B cell (primary cell): ENCODE measurements around the gene APOH. TPM values are rescaled to one million over a fixed set of nuclear protein-coding genes. Genes with fewer than 3 reads are reported as not detected.

ENCODE experiments used
- ATAC-seq: fragments of 200-7000 bp; cut with Tn5 transposase; one replicate; pipeline ENCODE4 v1.10.0; 2021; ENCODE audit warnings: low read depth, mild to moderate bottlenecking, moderate number of reproducible peaks, moderate library complexity
- CTCF ChIA-PET: fragments of 350-600 bp; sonication (Branson Sonifier 250); formaldehyde crosslinking; loops from one replicate; lab custom pipeline; 2021; ENCODE audit warnings: antibody characterized with exemption, inconsistent platforms; lab: Charles Lee
- POLR2A ChIA-PET: fragments of 350-600 bp; sonication (Branson Sonifier 250); formaldehyde crosslinking; loops from one replicate; lab custom pipeline; 2021; ENCODE audit warnings: antibody characterized with exemption; lab: Charles Lee
- DNase-seq: peaks from one replicate; pipeline ENCODE4 v3.0.0; 2013
- H2AFZ ChIP-seq: 2 replicates; pipeline ENCODE4 v1.6.1; 2012; ENCODE audit warnings: mild to moderate bottlenecking, low read depth, low read length; ENCODE audit not compliant: insufficient read depth, poor library complexity, severe bottlenecking
- H3K27ac ChIP-seq, 2 donors: 1 replicate in 1 of 2; 2 replicates in 1 of 2; pipeline ENCODE4 v1.5.1; 2012 to 2013; ENCODE audit warnings: low read length in 2 of 2, mild to moderate bottlenecking in 2 of 2, moderate library complexity in 1 of 2
- H3K27me3 ChIP-seq, 4 experiments: fragments of 200-600 bp in 1 of 4; sonication (generic) in 1 of 4; replicated peaks in 1 of 4; 1 replicate in 2 of 4; 2 replicates in 2 of 4; pipeline versions ENCODE4 v1.6.1 to v1.7.0; 2013 to 2016; ENCODE audit warnings: low read length in 3 of 4, mild to moderate bottlenecking in 2 of 4, mixed read lengths in 1 of 4, moderate library complexity in 1 of 4; ENCODE audit not compliant: insufficient read depth in 4 of 4, control insufficient read depth in 3 of 4; ENCODE audit errors: control extremely low read depth in 1 of 4
- H3K36me3 ChIP-seq, 2 experiments: replicated peaks in 1 of 2; 1 replicate in 1 of 2; 2 replicates in 1 of 2; pipeline versions ENCODE4 v1.6.1 to v1.7.1; 2013; ENCODE audit warnings: low read length in 1 of 2; ENCODE audit not compliant: insufficient read depth in 2 of 2, control insufficient read depth in 1 of 2; ENCODE audit errors: control extremely low read depth in 1 of 2, extremely low read depth in 1 of 2
- H3K4me1 ChIP-seq, 2 donors: fragments of 200-600 bp in 1 of 2; sonication (generic) in 1 of 2; 1 replicate in 1 of 2; 2 replicates in 1 of 2; pipeline versions ENCODE4 v1.5.1 to v1.6.1; 2013 to 2017; ENCODE audit warnings: low read length in 2 of 2; ENCODE audit not compliant: control insufficient read depth in 2 of 2, insufficient read depth in 2 of 2
- H3K4me2 ChIP-seq: replicated peaks from 2 replicates; pipeline ENCODE3; 2012; ENCODE audit warnings: mild to moderate bottlenecking, low read depth, low read length; ENCODE audit not compliant: poor library complexity, severe bottlenecking
- H3K4me3 ChIP-seq, 5 experiments: fragments of 200-600 bp in 1 of 5; sonication (generic) in 1 of 5; 1 replicate in 3 of 5; 2 replicates in 2 of 5; pipeline versions ENCODE4 v1.5.1 to v1.7.0; 2011 to 2016; ENCODE audit warnings: low read length in 4 of 5, mild to moderate bottlenecking in 4 of 5, low read depth in 2 of 5, control low read depth in 1 of 5, moderate library complexity in 1 of 5; ENCODE audit not compliant: insufficient read depth in 1 of 5; ENCODE audit errors: control extremely low read depth in 1 of 5, extremely low read depth in 1 of 5
- H3K79me2 ChIP-seq: fragments of 200-600 bp; sonication (generic); one replicate; pipeline ENCODE4 v1.6.0; 2016; ENCODE audit warnings: low read length; ENCODE audit not compliant: control insufficient read depth, insufficient read depth
- H3K9ac ChIP-seq: fragments of 200-600 bp; sonication (generic); 2 replicates; pipeline ENCODE4 v1.6.1; 2017; ENCODE audit warnings: mild to moderate bottlenecking, low read length, moderate library complexity
- H3K9me3 ChIP-seq, 3 donors: one replicate each; pipeline versions ENCODE4 v1.6.1 to v1.7.1; 2013; ENCODE audit warnings: low read length in 2 of 3; ENCODE audit not compliant: control insufficient read depth in 2 of 3, insufficient read depth in 1 of 3; ENCODE audit errors: control extremely low read depth in 1 of 3
- H4K20me1 ChIP-seq: 2 replicates; pipeline ENCODE4 v1.6.0; 2012; ENCODE audit warnings: mild to moderate bottlenecking, low read length; ENCODE audit not compliant: insufficient read depth, control insufficient read depth, poor library complexity, severe bottlenecking
- H3K27ac Mint-ChIP-seq: one replicate; pipeline ENCODE4 v1.8.0; 2021; ENCODE audit warnings: mixed read lengths
- H3K27me3 Mint-ChIP-seq: one replicate; pipeline ENCODE4 v1.8.0; 2021; ENCODE audit warnings: mixed read lengths
- H3K4me1 Mint-ChIP-seq: one replicate; pipeline ENCODE4 v1.8.0; 2021; ENCODE audit warnings: mixed read lengths
- H3K4me3 Mint-ChIP-seq: one replicate; pipeline ENCODE4 v1.8.0; 2021; ENCODE audit warnings: mixed read lengths
- H3K9me3 Mint-ChIP-seq: one replicate; pipeline ENCODE4 v1.8.0; 2022; ENCODE audit warnings: mixed read lengths; ENCODE audit not compliant: insufficient read depth
- CTCF ChIP-seq: fragments of 200-600 bp; IDR thresholded peaks from one replicate; pipeline ENCODE4 v1.8.0; 2022; ENCODE audit warnings: antibody characterized with exemption, mild to moderate bottlenecking
- EZH2 ChIP-seq: IDR thresholded peaks from 2 replicates; pipeline ENCODE4 v1.6.1; 2012; ENCODE audit warnings: borderline replicate concordance, low read depth, mild to moderate bottlenecking, moderate library complexity, low read length; ENCODE audit not compliant: insufficient read depth, poor library complexity, severe bottlenecking
- WGBS: methylation state at CpG from one replicate; pipeline ENCODE4 v1.1.5; 2013; ENCODE audit warnings: missing lambda C conversion rate; ENCODE audit not compliant: insufficient coverage; 5-methylcytosine and 5-hydroxymethylcytosine counted together
- intact Hi-C: fragments of 100-400 bp; cut with micrococcal nuclease; formaldehyde crosslinking; loops from one replicate; pipeline ENCODE4 v1.10.0; 2022
- polyA plus RNA-seq: library from polyadenylated mRNA; depleted of rRNA; stranded (reverse); fragments of >200 nt; gene quantifications from 2 replicates; pipeline ENCODE4 v1.2.3, GENCODE V29; 2012
- total RNA-seq, 2 donors: library from RNA; stranded (reverse); fragments of 120-200 nt in 1 of 2; gene quantifications; 1 replicate in 1 of 2; 2 replicates in 1 of 2; pipeline versions ENCODE4 v1.2.3 to v1.2.4, GENCODE V29; 2013 to 2022

APOH gene
- total and polyA plus RNA-seq, 2 donors (not counting 1 experiment from before 2014, with no cell fraction given) = not detected

DNA sequence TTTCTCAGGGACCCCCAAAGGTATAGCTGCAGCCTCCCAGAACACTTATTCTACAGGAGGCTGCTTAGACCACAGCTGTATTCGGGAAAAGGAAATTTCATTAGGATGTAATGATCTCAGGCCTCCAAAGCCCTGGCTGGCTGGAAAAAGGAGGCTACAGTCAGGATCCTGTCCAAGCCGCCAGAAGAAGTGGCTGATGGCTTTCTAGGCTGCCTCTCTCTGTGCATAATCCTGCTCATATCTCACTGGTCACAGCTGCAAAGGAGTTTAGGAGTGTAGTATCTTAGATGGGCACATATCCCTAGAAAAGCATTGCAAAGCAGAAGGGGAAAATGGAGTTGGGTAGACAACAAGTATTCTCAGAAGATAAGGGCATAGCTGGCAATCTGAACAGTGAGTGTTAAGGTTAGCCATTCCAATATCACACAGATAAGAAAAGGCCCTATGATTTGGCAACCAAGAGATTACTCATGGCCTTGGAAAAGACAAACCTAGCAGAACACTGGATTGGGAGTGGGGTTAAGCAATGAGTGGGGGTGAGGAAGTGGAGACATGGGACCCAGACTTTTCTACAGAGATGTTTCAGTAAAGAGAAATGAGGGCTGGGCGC is 47.2 kb upstream of the APOH start:
- intact Hi-C loops = no loop called here
- Histone ChIP-seq H3K4me3 (no peak overlapping the region), H2AFZ (no peak overlapping the region), H3K9me3 (peaks cover 0 to 2% (median 0%) of the 10 kb centered on the region in 3 donors), H3K27ac (no peak overlapping the region), H3K4me2 (no peak overlapping the region), H4K20me1 (no peaks in the 10 kb centered on the region), H3K9ac (no peak overlapping the region), H3K4me1 (no peaks in the 10 kb centered on the region), H3K36me3 (no peaks in the 10 kb centered on the region), H3K79me2 (no peaks in the 10 kb centered on the region), H3K27me3 (no peaks in the 10 kb centered on the region)
- no peak for ATAC-seq
- Mint-ChIP-seq H3K4me1 (no peaks in the 10 kb centered on the region), H3K4me3 (no peak overlapping the region), H3K27ac (no peak overlapping the region), H3K27me3 (peaks cover 20% of the 10 kb centered on the region), H3K9me3 (no peaks in the 10 kb centered on the region)
- DNase-seq = no peak
- CTCF ChIA-PET = no interaction called here
- TF ChIP-seq CTCF (no peak), EZH2 (no peak)
- 100% methylated on average over 1 of the region's 3 CpGs for WGBS
- POLR2A ChIA-PET = no interaction called here

GRCh38 chr17:66275651-66276050 is 46.4 kb upstream of the APOH start:
- peaks cover 0 to 2% (median 0%) of the 10 kb centered on the region in 3 donors for H3K9me3 ChIP-seq
- no peak overlapping the region for H3K4me2 ChIP-seq
- no peak overlapping the region for H3K4me3 ChIP-seq
- ATAC-seq (no peak), DNase-seq (no peak)
- Mint-ChIP-seq H3K27me3 (peaks cover 23% of the 10 kb centered on the region), H3K4me1 (no peaks in the 10 kb centered on the region), H3K9me3 (peaks cover 3% of the 10 kb centered on the region), H3K4me3 (no peak overlapping the region), H3K27ac (no peak overlapping the region)
- no peaks in the 10 kb centered on the region for H3K4me1 ChIP-seq
- 90% methylated on average over 6 of the region's 6 CpGs for WGBS
- H2AFZ ChIP-seq = no peak overlapping the region
- no peak overlapping the region for H3K27ac ChIP-seq
- TF ChIP-seq EZH2 (no peak), CTCF (no peak)
- CTCF ChIA-PET = no interaction called here
- intact Hi-C loops = no loop called here
- POLR2A ChIA-PET = no interaction called here
- H3K79me2 ChIP-seq = no peaks in the 10 kb centered on the region
- no peak overlapping the region for H3K9ac ChIP-seq
- H4K20me1 ChIP-seq = no peaks in the 10 kb centered on the region
- H3K36me3 ChIP-seq = no peaks in the 10 kb centered on the region
- no peaks in the 10 kb centered on the region for H3K27me3 ChIP-seq
